ENCODE results near the gene SH3RF3. TPM values are rescaled to one million over a fixed set of nuclear protein-coding genes. Genes with fewer than 3 reads are reported as not detected.

The SH3RF3 gene
- total RNA-seq, 1 donor from 2014 or later = 7.9 TPM

- Histone ChIP-seq H3K27me3 (ENCODE audit: low read depth) (no peaks in the 10 kb centered on the region), H3K4me1 (peaks cover 44% of the 10 kb centered on the region), H3K27ac (replicated peaks) (peak overlapping the region; percentile 7), H3K36me3 (peaks cover 11% of the 10 kb centered on the region), H3K4me3 (no peak overlapping the region), H3K9me3 (replicated peaks) (no peaks in the 10 kb centered on the region)
- TF ChIP-seq CTCF (IDR thresholded peaks at IDR 0.05; ENCODE audit: borderline replicate concordance) = no peak
- intact Hi-C loops (cut with micrococcal nuclease) = no loop called here
- DNase-seq = peak; percentile 35
Measured at GRCh38 chr2:109497911-109498870, 369.2 kb downstream of the SH3RF3 start.

- intact Hi-C loops (cut with micrococcal nuclease) = no loop called here
- peaks cover 11% of the 10 kb centered on the region for H3K36me3 ChIP-seq
- TF ChIP-seq CTCF (IDR thresholded peaks at IDR 0.05; ENCODE audit: borderline replicate concordance) = no peak
- H3K4me1 ChIP-seq = peaks cover 44% of the 10 kb centered on the region
- no peak for DNase-seq
- no peaks in the 10 kb centered on the region for H3K27me3 ChIP-seq (ENCODE audit: low read depth)
- no peak overlapping the region for H3K4me3 ChIP-seq
- peak overlapping the region; percentile 7 for H3K27ac ChIP-seq (replicated peaks)
- no peaks in the 10 kb centered on the region for H3K9me3 ChIP-seq (replicated peaks)
Measured at GRCh38 chr2:109498906-109499305, 369.9 kb downstream of the SH3RF3 start.

- peaks cover 41% of the 10 kb centered on the region for H3K4me1 ChIP-seq
- DNase-seq = no peak
- H3K9me3 ChIP-seq (replicated peaks) = no peaks in the 10 kb centered on the region
- TF ChIP-seq CTCF (IDR thresholded peaks at IDR 0.05; ENCODE audit: borderline replicate concordance) = no peak
- no peaks in the 10 kb centered on the region for H3K27me3 ChIP-seq (ENCODE audit: low read depth)
- H3K4me3 ChIP-seq = no peak overlapping the region
- H3K36me3 ChIP-seq = peaks cover 9% of the 10 kb centered on the region
- intact Hi-C loops (cut with micrococcal nuclease) = no loop called here
- no peak overlapping the region for H3K27ac ChIP-seq (replicated peaks)
Measured at GRCh38 chr2:109499566-109499965, 370.6 kb downstream of the SH3RF3 start.

- no peak for DNase-seq
- Histone ChIP-seq H3K27me3 (ENCODE audit: low read depth) (no peaks in the 10 kb centered on the region), H3K4me1 (peaks cover 36% of the 10 kb centered on the region), H3K9me3 (replicated peaks) (peaks cover 8% of the 10 kb centered on the region), H3K4me3 (no peak overlapping the region), H3K36me3 (peaks cover 9% of the 10 kb centered on the region), H3K27ac (replicated peaks) (no peak overlapping the region)
- no peak for TF ChIP-seq CTCF (IDR thresholded peaks at IDR 0.05; ENCODE audit: borderline replicate concordance)
- intact Hi-C loops (cut with micrococcal nuclease) = no loop called here
Measured at GRCh38 chr2:109500910-109501309, 371.9 kb downstream of the SH3RF3 start.

GRCh38 chr2:109501461-109501860, 372.5 kb downstream of the SH3RF3 start:
- no peak for TF ChIP-seq CTCF (IDR thresholded peaks at IDR 0.05; ENCODE audit: borderline replicate concordance)

More at GRCh38 chr2:109501461-109501860, 372.5 kb downstream of the SH3RF3 start:
- Histone ChIP-seq H3K4me1 (peaks cover 36% of the 10 kb centered on the region), H3K4me3 (no peak overlapping the region), H3K9me3 (replicated peaks) (peaks cover 12% of the 10 kb centered on the region), H3K27me3 (ENCODE audit: low read depth) (no peaks in the 10 kb centered on the region), H3K36me3 (peaks cover 11% of the 10 kb centered on the region), H3K27ac (replicated peaks) (no peak overlapping the region)
- intact Hi-C loops (cut with micrococcal nuclease) = no loop called here
- no peak for DNase-seq

Measured in left ventricle myocardium inferior (tissue), 1 donor.